ENCODE data around the gene MAL. TPM values are rescaled to one million over a fixed set of nuclear protein-coding genes. Genes with fewer than 3 reads are reported as not detected.

MAL gene
- total RNA-seq, 1 donor, result not detected

DNA sequence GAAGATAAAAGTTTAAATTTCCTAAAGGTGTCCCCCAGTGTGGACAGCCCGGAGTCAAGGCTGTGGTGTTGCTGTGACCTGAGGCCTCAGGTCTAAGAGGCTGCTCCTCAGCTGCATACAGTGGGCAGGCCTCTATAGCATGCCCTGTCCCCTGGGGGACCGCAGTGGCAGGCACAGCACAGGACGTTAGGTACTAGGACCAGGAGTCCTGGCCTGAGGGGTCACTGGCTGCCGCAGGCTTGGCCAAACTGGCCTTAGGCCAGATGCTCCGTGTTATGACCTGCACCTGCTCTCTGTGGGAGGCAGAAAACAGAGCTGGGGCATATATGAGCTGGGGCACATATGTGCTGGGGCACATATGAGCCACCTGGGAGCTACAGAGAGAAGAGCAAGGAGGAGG, 21.2 kb upstream of the MAL start:
- TF ChIP-seq, protein P1, sequence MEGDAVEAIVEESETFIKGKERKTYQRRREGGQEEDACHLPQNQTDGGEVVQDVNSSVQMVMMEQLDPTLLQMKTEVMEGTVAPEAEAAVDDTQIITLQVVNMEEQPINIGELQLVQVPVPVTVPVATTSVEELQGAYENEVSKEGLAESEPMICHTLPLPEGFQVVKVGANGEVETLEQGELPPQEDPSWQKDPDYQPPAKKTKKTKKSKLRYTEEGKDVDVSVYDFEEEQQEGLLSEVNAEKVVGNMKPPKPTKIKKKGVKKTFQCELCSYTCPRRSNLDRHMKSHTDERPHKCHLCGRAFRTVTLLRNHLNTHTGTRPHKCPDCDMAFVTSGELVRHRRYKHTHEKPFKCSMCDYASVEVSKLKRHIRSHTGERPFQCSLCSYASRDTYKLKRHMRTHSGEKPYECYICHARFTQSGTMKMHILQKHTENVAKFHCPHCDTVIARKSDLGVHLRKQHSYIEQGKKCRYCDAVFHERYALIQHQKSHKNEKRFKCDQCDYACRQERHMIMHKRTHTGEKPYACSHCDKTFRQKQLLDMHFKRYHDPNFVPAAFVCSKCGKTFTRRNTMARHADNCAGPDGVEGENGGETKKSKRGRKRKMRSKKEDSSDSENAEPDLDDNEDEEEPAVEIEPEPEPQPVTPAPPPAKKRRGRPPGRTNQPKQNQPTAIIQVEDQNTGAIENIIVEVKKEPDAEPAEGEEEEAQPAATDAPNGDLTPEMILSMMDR (IDR thresholded peaks at IDR 0.05; ENCODE audit: extremely low read depth, low read depth, low read length), result no peak
- DNase-seq (ENCODE audit: insufficient read length, low spot score, missing footprints), result no peak
- Histone ChIP-seq H3K4me3 (ENCODE audit: insufficient read depth, low read length) (no peak overlapping the region), H3K36me3 (ENCODE audit: insufficient read depth, low read length) (no peaks in the 10 kb centered on the region), H3K27me3 (ENCODE audit: insufficient read depth, low read length) (peaks cover 3% of the 10 kb centered on the region), H3K9me3 (ENCODE audit: low read depth, low read length) (no peaks in the 10 kb centered on the region), H4K20me1 (ENCODE audit: insufficient read depth, low read length) (no peaks in the 10 kb centered on the region), H2AFZ (ENCODE audit: low read length) (no peak overlapping the region), H3K27ac (ENCODE audit: low read depth, low read length) (no peak overlapping the region), H3K4me1 (ENCODE audit: insufficient read depth, low read length) (no peaks in the 10 kb centered on the region), H3K79me2 (ENCODE audit: insufficient read depth, low read length) (no peaks in the 10 kb centered on the region), H3K4me2 (ENCODE audit: insufficient read depth, low read length) (no peak overlapping the region)

DNA sequence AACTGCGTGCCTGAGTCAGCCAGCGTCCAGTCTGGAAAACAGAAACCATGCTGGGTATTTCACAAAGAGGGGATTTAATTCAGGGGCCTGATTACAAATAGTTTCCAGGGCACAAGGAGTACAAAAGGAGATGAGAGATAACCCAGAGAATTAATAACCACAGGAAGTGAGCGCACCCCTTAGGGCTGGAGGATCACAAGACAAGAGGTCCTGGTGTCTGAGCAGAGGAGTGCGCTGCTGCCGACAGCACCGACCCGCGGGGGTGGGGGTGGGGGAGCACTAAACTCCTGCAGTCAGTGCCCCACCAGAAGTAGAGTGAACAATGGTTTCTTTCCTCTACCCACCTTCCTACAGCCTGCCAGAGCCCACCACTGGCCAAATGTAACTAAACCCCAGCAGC, 20.8 kb upstream of the MAL start:
- Histone ChIP-seq H4K20me1 (ENCODE audit: insufficient read depth, low read length) (no peaks in the 10 kb centered on the region), H3K79me2 (ENCODE audit: insufficient read depth, low read length) (no peaks in the 10 kb centered on the region), H3K36me3 (ENCODE audit: insufficient read depth, low read length) (no peaks in the 10 kb centered on the region), H3K4me2 (ENCODE audit: insufficient read depth, low read length) (no peak overlapping the region), H3K4me3 (ENCODE audit: insufficient read depth, low read length) (no peak overlapping the region), H3K9me3 (ENCODE audit: low read depth, low read length) (no peaks in the 10 kb centered on the region), H2AFZ (ENCODE audit: low read length) (no peak overlapping the region), H3K4me1 (ENCODE audit: insufficient read depth, low read length) (no peaks in the 10 kb centered on the region), H3K27me3 (ENCODE audit: insufficient read depth, low read length) (peaks cover 6% of the 10 kb centered on the region), H3K27ac (ENCODE audit: low read depth, low read length) (no peak overlapping the region)
- DNase-seq (ENCODE audit: insufficient read length, low spot score, missing footprints), result no peak
- TF ChIP-seq, protein P1 (IDR thresholded peaks at IDR 0.05; ENCODE audit: extremely low read depth, low read depth, low read length), result no peak

DNA sequence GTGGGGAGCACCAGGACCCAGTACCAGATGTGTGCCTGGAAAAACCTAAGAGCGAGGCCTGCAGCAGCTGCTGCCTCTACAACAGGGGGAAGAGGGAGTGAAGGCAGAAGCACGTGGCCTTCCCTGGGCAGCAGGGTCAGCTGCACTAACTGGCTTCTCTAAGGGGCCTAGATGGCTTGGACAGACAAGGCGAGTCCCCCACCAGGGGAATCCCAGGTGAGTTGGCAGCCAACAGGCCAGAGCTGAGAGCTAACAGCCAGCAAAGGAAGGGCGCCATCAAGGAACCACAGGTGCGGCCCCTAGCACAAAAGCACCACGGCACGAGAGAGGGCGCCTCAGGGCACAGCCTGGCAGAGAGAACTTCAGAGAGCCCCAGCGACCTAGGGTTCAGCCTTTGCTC, 19.8 kb upstream of the MAL start:
- Histone ChIP-seq H3K4me2 (ENCODE audit: insufficient read depth, low read length) (no peak overlapping the region), H3K27ac (ENCODE audit: low read depth, low read length) (no peak overlapping the region), H3K9me3 (ENCODE audit: low read depth, low read length) (no peaks in the 10 kb centered on the region), H3K4me1 (ENCODE audit: insufficient read depth, low read length) (no peaks in the 10 kb centered on the region), H3K36me3 (ENCODE audit: insufficient read depth, low read length) (no peaks in the 10 kb centered on the region), H3K4me3 (ENCODE audit: insufficient read depth, low read length) (no peak overlapping the region), H4K20me1 (ENCODE audit: insufficient read depth, low read length) (no peaks in the 10 kb centered on the region), H3K79me2 (ENCODE audit: insufficient read depth, low read length) (no peaks in the 10 kb centered on the region), H2AFZ (ENCODE audit: low read length) (no peak overlapping the region), H3K27me3 (ENCODE audit: insufficient read depth, low read length) (peaks cover 6% of the 10 kb centered on the region)
- TF ChIP-seq, protein P1 (IDR thresholded peaks at IDR 0.05; ENCODE audit: extremely low read depth, low read depth, low read length), result no peak
- no peak for DNase-seq (ENCODE audit: insufficient read length, low spot score, missing footprints)

DNA sequence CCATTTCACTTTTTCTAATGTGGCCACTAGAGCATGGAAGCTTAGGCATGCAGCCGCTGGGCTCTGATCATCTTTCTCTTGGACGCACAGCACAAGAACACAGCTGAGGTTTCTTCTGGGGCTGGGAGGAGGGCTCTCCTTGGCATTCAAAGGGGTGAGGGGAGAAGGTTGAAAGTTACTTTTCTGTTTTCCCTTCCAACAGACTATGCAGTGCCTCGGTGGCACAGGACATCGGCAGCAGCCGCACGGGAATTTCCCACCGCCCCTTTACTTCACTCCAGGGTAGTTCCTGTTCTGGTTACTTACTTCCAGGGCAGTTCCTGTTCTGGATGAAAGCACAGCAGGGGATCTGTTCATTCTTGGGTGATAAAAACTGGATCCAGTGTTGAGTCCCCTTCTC, 18.9 kb upstream of the MAL start:
- Histone ChIP-seq H3K4me3 (ENCODE audit: insufficient read depth, low read length) (no peak overlapping the region), H4K20me1 (ENCODE audit: insufficient read depth, low read length) (no peaks in the 10 kb centered on the region), H3K4me2 (ENCODE audit: insufficient read depth, low read length) (no peak overlapping the region), H3K27me3 (ENCODE audit: insufficient read depth, low read length) (peaks cover 6% of the 10 kb centered on the region), H3K79me2 (ENCODE audit: insufficient read depth, low read length) (no peaks in the 10 kb centered on the region), H3K36me3 (ENCODE audit: insufficient read depth, low read length) (no peaks in the 10 kb centered on the region), H3K4me1 (ENCODE audit: insufficient read depth, low read length) (no peaks in the 10 kb centered on the region), H2AFZ (ENCODE audit: low read length) (no peak overlapping the region), H3K9me3 (ENCODE audit: low read depth, low read length) (no peaks in the 10 kb centered on the region), H3K27ac (ENCODE audit: low read depth, low read length) (no peak overlapping the region)
- no peak for DNase-seq (ENCODE audit: insufficient read length, low spot score, missing footprints)
- TF ChIP-seq, protein P1 (IDR thresholded peaks at IDR 0.05; ENCODE audit: extremely low read depth, low read depth, low read length), result no peak
